ENCODE results near the gene SIVA1.

DNA sequence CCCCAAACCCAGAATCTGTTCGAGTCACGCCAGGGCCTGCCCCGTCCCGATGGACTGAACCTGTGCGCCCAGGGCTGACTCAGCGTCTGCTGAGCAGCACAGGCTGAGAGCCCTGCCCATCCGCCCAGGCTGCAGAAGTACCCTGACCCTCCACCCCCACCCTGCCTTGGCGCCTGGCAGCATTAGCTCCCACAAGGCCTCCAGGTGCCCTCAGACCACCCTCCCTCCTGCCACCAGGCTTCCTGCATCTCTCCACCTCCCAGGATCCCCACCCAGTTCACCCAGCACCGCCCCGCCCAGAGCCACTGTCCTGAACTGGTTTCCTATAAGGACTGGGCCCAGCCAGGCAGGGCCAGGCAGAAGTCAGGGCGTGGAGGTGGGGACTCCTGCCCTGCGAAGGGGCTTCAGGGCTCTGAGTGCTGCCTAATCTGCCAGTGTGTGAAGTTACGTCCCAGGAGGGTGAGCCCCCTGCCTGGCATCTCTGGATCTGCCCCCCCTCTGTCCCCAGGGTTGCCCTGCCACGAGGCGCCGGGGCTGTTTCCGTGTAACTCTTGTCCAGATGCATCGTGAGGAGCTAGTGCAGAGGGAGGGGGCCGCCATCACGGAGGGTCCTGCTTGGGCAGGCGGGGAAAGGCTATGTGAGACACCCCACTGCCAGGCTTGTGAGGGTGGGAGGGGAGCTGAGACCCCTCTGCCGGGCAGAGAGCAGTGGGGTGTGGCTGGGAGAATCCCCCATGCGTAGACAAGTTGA, 19.8 kb upstream of the SIVA1 start:
- TF ChIP-seq, protein P1, sequence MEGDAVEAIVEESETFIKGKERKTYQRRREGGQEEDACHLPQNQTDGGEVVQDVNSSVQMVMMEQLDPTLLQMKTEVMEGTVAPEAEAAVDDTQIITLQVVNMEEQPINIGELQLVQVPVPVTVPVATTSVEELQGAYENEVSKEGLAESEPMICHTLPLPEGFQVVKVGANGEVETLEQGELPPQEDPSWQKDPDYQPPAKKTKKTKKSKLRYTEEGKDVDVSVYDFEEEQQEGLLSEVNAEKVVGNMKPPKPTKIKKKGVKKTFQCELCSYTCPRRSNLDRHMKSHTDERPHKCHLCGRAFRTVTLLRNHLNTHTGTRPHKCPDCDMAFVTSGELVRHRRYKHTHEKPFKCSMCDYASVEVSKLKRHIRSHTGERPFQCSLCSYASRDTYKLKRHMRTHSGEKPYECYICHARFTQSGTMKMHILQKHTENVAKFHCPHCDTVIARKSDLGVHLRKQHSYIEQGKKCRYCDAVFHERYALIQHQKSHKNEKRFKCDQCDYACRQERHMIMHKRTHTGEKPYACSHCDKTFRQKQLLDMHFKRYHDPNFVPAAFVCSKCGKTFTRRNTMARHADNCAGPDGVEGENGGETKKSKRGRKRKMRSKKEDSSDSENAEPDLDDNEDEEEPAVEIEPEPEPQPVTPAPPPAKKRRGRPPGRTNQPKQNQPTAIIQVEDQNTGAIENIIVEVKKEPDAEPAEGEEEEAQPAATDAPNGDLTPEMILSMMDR (IDR thresholded peaks at IDR 0.05), result no peak
- TF ChIP-seq ZFX (IDR thresholded peaks at IDR 0.05; ENCODE audit: borderline replicate concordance), result no peak

Measured in 22Rv1 (cell line).